Measurements from ENCODE around the gene SUPT16H. TPM values are rescaled to one million over a fixed set of nuclear protein-coding genes. Genes with fewer than 3 reads are reported as not detected.

SUPT16H gene
- total RNA-seq, 1 experiment from 2014 or later, result 210 TPM

DNA sequence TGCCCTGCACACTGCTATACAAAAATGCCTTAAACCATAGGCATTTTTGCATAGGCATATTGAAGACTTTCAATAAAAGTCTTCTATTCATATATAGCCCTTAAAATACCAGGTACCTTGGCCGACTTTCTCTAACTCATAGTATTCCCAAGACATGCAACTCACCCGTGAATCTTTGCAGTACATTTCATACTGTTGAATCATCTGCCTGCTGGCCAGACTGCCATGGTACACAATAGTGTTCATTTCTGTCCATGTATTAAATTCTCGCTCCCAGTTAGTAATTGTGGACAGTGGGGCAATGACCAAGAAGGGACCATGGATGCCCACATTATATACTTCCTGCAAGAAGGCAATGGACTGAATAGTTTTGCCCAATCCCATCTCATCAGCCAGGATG lies 24.3 kb upstream of the SUPT16H start:
- H3K56ac ChIP-seq (ENCODE audit: insufficient read length, low read depth, low read length), result no peak overlapping the region
- WGBS (ENCODE audit: extremely low coverage, insufficient read length, low lambda C conversion rate), result no CpG with 5 or more reads among the region's 3 CpGs
- no peak overlapping the region for H3K4me2 ChIP-seq (ENCODE audit: insufficient read depth, insufficient read length, low read length)
- no peak overlapping the region for H4K8ac ChIP-seq (replicated peaks; ENCODE audit: insufficient read length, low read depth, low read length)
- Mint-ChIP-seq H3K4me1 (no peaks in the 10 kb centered on the region), H3K9me3 (no peaks in the 10 kb centered on the region), H3K36me3 (ENCODE audit: insufficient read depth in 1 of 3, low read depth in 3 of 3) (peaks cover 50 to 96% (median 86%) of the 10 kb centered on the region in 3 experiments; a peak in 6 of 7 replicates), H3K27me3 (ENCODE audit: low read depth) (no peaks in the 10 kb centered on the region), H3K27ac (no peak overlapping the region), H3K4me3 (no peak overlapping the region)
- no peaks in the 10 kb centered on the region for H3K9me3 ChIP-seq (ENCODE audit: control insufficient read depth, low read depth, low read length)
- no peak overlapping the region for H2BK120ac ChIP-seq (ENCODE audit: low read depth, low read length, poor library complexity, severe bottlenecking)
- H3K79me1 ChIP-seq (ENCODE audit: insufficient read depth, low read depth, low read length, poor library complexity, severe bottlenecking), result no peaks in the 10 kb centered on the region
- no peak overlapping the region for H3K27ac ChIP-seq (ENCODE audit: insufficient read length, low read depth, low read length)
- no peaks in the 10 kb centered on the region for H3K27me3 ChIP-seq (ENCODE audit: insufficient read depth, low read length)
- no peaks in the 10 kb centered on the region for H3K23me2 ChIP-seq (ENCODE audit: insufficient read length, low read depth, low read length, poor library complexity, severe bottlenecking)
- no peaks in the 10 kb centered on the region for H4K20me1 ChIP-seq (ENCODE audit: control insufficient read depth, insufficient read depth, insufficient read length)
- H3K9ac ChIP-seq (ENCODE audit: extremely low read depth, insufficient read length, low read length), result no peak overlapping the region
- no peak overlapping the region for H4K5ac ChIP-seq (ENCODE audit: insufficient read length, low read depth, low read length)
- no peak overlapping the region for H2BK15ac ChIP-seq (ENCODE audit: low read depth, low read length)
- no peak overlapping the region for H3T11ph ChIP-seq (ENCODE audit: low read length)
- H3K14ac ChIP-seq (ENCODE audit: insufficient read depth, low read length), result no peak overlapping the region
- no peak overlapping the region for H2BK5ac ChIP-seq (ENCODE audit: insufficient read length, low read length)
- DNase-seq, result no peak
- H2BK20ac ChIP-seq (ENCODE audit: low read depth, low read length, poor library complexity, severe bottlenecking), result no peak overlapping the region
- no peaks in the 10 kb centered on the region for H3K79me2 ChIP-seq (ENCODE audit: insufficient read depth, low read length)
- H3K18ac ChIP-seq (ENCODE audit: insufficient read length, low read depth, low read length), result no peak overlapping the region
- H3K4me1 ChIP-seq (ENCODE audit: insufficient read depth, low read length), result no peaks in the 10 kb centered on the region
- no peak overlapping the region for H3K23ac ChIP-seq (ENCODE audit: insufficient read length, low read depth, low read length)
- no peak overlapping the region for H2AFZ ChIP-seq (ENCODE audit: low read length)
- H4K91ac ChIP-seq (ENCODE audit: insufficient read length, low read depth, low read length), result no peak overlapping the region
- no peak overlapping the region for H3K4ac ChIP-seq (ENCODE audit: low read depth, low read length)
- H2AK5ac ChIP-seq (ENCODE audit: insufficient read length, low read length), result no peak overlapping the region
- no peak for TF ChIP-seq CTCF (conservative IDR thresholded peaks at IDR 0.05)
- no peak overlapping the region for H2BK12ac ChIP-seq (ENCODE audit: insufficient read length, low read depth, low read length)
